NCI-H1694 (cell line): ENCODE data around the gene HOXC12.

Experiments used
- DNase-seq: peaks from one replicate; lab custom pipeline; 2025; lab: John Stamatoyannopoulos, UW

HOXC12 gene

GRCh38 chr12:53956914-53957536 lies 2.3 kb downstream of the HOXC12 start:
- DNase-seq, result no peak

- DNase-seq, result no peak
Observed at GRCh38 chr12:53958128-53958527, 3.4 kb downstream of the HOXC12 start.

GRCh38 chr12:53959314-53959713 lies 4.6 kb downstream of the HOXC12 start:
- DNase-seq, result no peak

GRCh38 chr12:53960187-53961024 lies 5.7 kb downstream of the HOXC12 start:
- no peak for DNase-seq

DNA sequence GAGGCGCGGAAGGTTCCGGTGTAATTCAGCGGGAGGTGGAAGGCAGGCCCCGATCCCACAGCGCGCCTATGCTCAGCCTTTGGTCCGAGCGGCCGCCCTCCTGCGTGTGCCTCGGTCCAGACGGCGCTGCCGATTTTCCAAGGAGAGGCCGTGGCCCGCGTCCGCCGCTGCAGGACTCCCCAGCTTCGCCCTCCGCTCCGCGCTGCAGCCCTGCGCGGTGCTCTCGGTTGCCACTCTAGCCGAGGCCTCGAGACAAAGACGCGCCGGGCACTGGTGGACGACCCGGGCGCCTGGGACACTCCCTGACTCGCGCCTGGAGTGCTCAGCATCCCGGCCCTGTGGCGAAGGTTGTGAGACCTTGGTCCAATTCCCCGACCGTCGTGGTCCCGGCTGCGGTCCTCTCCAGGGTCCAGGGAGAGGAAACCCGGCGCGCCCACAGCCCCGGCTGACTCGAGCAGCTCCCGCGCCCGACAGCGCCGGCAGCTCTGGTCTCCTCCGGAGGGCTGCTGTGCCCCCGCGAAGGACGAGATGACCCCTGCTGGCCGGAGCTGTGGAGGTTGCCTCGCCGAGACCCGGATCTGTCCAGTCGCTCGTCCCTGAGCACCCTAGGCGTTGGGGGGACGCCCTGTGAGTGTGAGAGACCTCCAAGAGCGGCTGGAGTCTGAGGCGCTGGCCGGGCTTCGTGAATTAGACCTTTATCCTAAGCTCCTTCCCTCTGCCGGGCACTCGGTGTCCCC lies 6.5 kb downstream of the HOXC12 start:
- no peak for DNase-seq

DNA sequence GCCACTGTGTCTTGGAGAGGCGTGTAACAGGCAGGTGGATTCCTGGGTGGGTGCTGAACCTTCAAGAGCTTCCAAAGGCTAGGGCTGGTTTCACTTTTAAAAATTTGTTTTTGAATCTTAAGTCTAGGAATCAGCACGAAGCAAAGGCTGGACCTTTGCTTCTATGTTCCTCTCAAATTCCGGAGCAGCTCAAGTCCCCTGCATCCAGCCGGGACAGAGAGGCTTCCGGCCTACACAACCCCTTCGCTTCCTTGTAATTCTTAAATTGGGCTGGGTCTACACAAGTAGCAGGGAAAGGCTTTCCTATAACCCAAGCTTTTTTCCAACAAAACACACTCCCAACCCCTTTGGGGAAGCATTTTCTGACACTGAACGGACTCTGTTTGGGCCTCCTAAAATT lies 8.3 kb downstream of the HOXC12 start:
- DNase-seq, result no peak

- DNase-seq, result no peak
Observed at GRCh38 chr12:53963434-53964314, 9.0 kb downstream of the HOXC12 start.

GRCh38 chr12:53964315-53964713 lies 9.6 kb downstream of the HOXC12 start:
- no peak for DNase-seq

- DNase-seq, result no peak
Observed at GRCh38 chr12:53965281-53966084, 10.8 kb downstream of the HOXC12 start.

GRCh38 chr12:53966085-53966384 lies 11.3 kb downstream of the HOXC12 start:
- DNase-seq, result no peak

GRCh38 chr12:53966385-53967133 lies 11.9 kb downstream of the HOXC12 start:
- DNase-seq, result no peak

DNA sequence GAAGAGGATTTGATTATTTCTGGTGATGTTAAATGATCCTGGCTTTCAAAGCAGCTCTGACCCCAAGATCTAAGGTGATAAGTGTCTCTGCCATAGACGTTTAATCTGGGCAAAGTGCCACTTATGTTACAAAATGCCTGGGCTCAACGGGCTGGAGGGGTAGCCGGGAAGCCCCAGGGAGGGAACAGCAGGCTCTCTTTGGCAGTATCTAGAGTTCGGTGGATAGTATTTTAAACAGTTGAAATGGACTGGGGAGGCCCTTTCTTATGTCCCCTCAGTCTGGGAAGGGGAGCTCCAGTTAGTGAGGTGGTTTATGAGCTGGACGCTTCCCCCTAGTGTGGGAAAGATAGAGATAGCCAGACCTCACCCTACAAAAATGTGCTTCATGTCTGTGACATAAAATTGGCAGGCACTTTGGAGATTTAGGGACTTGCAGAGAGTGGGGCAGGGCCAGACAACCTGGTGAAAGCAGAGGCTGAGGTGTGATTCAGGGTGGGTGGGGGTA lies 12.8 kb downstream of the HOXC12 start:
- no peak for DNase-seq

DNA sequence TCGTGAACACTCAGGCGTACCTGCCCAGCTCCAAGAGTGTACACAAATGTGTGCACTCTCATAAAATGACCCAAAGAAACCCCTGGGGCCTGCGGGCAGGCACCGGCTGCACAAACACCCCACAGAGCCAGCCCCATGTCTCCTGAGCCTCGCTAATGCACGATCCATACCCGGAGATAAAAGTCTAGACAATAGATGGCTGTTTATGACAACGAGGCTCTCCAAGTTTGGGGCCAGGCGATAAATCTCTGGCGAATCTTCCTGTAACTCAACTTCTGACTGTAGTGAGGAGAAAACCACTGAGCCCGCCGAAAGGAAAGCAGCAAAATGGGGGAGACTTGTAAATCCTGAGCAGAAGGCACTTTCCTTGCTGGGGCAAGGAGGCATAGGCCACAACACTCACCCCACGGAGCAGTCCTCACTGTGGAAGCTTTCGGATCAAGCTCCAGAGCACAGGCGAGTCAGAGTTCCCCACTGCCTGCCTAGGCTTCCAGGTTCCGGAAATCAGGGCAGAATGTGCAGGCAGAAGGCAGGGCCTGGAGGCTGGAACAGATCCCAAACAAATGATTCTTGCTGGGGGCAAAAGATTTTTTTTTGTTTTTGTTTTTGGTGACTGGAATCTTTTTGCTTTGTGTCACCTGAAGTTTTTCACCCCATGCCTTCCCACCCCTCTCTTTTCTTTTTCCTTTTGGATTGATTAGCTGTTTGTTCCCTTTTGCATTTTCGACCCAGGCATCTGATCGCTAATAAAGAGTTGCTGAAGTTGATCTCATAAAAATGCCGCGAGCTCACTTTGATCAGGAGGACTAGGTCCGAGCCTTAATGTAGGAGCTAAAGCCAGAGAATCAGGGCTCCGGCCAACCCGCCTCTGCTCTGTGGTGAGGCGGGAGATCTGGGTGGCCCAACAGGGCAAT lies 13.8 kb downstream of the HOXC12 start:
- no peak for DNase-seq

- no peak for DNase-seq
Observed at GRCh38 chr12:53969588-53970259, 15.0 kb downstream of the HOXC12 start.

- DNase-seq, result no peak
Observed at GRCh38 chr12:53970451-53970850, 15.7 kb downstream of the HOXC12 start.

DNA sequence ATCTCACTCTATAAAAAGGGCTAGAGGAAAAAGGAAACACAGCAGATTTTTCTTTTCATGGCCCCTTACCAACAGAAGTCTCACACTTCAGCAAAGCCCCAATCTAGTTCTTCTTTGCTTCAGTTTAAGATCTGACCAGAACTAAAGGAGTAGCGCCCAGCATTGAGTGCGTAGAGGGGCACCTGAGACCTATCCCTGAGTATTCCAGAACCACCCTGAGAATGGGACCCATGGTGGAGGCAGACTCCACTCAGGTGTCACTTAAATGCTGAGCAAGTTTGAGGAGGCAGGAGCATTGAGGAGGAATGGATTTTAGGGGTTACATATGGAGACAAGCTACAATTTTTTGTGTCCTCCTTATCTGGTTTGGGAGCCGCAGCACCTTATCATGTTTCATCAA lies 16.4 kb downstream of the HOXC12 start:
- no peak for DNase-seq

DNA sequence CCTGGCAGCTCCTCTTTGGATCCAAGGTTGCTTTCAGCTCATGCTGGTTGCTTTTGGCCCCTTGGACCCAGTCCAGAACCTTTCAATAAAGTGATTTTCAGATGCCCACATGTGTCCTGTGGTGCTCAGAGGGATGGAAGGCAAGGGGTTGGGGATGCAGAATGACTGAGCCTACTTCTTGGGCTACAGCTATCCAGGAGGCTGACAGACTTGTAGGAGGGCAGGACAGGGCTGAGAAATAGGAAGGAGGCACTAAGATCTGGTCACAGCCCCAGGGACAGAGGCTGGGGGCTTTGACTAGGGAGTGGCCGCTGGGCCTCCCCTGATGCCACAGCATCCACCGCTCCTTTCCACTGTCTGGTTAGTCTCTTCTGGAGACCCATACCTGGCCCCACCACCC lies 17.0 kb downstream of the HOXC12 start:
- DNase-seq, result no peak

GRCh38 chr12:53972152-53972702 lies 17.5 kb downstream of the HOXC12 start:
- DNase-seq, result no peak
